ENCODE data around the gene OR11L1.

DNA sequence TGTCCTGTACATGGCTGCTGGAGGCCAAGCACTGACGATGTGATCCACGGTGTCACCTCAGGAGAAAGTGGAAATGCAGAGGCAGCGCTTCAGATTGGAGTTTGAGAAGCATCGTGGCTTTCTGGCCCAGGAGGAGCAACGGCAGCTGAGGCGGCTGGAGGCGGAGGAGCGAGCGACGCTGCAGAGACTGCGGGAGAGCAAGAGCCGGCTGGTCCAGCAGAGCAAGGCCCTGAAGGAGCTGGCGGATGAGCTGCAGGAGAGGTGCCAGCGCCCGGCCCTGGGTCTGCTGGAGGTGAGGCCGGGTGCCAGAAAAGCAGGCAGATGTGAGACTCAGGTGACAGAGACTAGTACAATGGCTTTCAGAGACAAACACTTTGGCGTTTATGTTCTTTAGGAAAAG is 22.9 kb upstream of the OR11L1 start:
- TF ChIP-seq, protein P1, sequence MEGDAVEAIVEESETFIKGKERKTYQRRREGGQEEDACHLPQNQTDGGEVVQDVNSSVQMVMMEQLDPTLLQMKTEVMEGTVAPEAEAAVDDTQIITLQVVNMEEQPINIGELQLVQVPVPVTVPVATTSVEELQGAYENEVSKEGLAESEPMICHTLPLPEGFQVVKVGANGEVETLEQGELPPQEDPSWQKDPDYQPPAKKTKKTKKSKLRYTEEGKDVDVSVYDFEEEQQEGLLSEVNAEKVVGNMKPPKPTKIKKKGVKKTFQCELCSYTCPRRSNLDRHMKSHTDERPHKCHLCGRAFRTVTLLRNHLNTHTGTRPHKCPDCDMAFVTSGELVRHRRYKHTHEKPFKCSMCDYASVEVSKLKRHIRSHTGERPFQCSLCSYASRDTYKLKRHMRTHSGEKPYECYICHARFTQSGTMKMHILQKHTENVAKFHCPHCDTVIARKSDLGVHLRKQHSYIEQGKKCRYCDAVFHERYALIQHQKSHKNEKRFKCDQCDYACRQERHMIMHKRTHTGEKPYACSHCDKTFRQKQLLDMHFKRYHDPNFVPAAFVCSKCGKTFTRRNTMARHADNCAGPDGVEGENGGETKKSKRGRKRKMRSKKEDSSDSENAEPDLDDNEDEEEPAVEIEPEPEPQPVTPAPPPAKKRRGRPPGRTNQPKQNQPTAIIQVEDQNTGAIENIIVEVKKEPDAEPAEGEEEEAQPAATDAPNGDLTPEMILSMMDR (IDR thresholded peaks at IDR 0.05; ENCODE audit: insufficient read depth, low read depth, low read length), result no peak
- TF ChIP-seq EZH2 (IDR thresholded peaks at IDR 0.05; ENCODE audit: insufficient read depth, low read length), result no peak
